A673 (cell line): ENCODE data around the gene C3orf38. TPM values are rescaled to one million over a fixed set of nuclear protein-coding genes. Genes with fewer than 3 reads are reported as not detected.
A peak's percentile ranks its signal among the peaks of the same experiment; 100 is the strongest.

ENCODE experiments used
- BruUV-seq: library from RNA; stranded (reverse); fragments of 400-500 nt; replicated peaks from 2 replicates; lab custom pipeline; 2021; lab: Mats Ljungman, UMichigan
- CTCF ChIA-PET: fragments of 300-600 bp; sonication (Branson Sonifier 250); formaldehyde crosslinking; loops from one replicate; lab custom pipeline; 2022; ENCODE audit warnings: antibody characterized with exemption; lab: Charles Lee
- POLR2A ChIA-PET: fragments of 300-600 bp; sonication (Branson Sonifier 250); formaldehyde crosslinking; loops from one replicate; lab custom pipeline; 2022; ENCODE audit warnings: antibody characterized with exemption; ENCODE audit not compliant: low non-redundant PET; lab: Charles Lee
- DNase-seq: peaks from one replicate; pipeline ENCODE4 v3.0.0-alpha.2; 2015; ENCODE audit warnings: low spot score
- H3K27ac ChIP-seq: fragments of 200-600 bp; sonication (generic); 2 replicates; pipeline ENCODE4 v1.5.1; 2016; ENCODE audit warnings: mixed run types, low read depth, mild to moderate bottlenecking, mixed read lengths, antibody characterized with exemption, low read length; ENCODE audit not compliant: poor library complexity, severe bottlenecking
- H3K27me3 ChIP-seq: fragments of 200-600 bp; sonication (generic); replicated peaks from 2 replicates; pipeline ENCODE4 v1.6.1; 2017; ENCODE audit warnings: mixed run types, low read depth, mild to moderate bottlenecking, mixed read lengths, antibody characterized with exemption, low read length; ENCODE audit not compliant: insufficient read depth, poor library complexity
- H3K36me3 ChIP-seq: fragments of 200-600 bp; sonication (generic); 2 replicates; pipeline ENCODE4 v1.6.1; 2016; ENCODE audit warnings: mixed run types, mild to moderate bottlenecking, mixed read lengths, antibody characterized with exemption, low read length; ENCODE audit not compliant: insufficient read depth, poor library complexity, severe bottlenecking
- H3K4me1 ChIP-seq: fragments of 200-600 bp; sonication (generic); 2 replicates; pipeline ENCODE4 v1.6.1; 2017; ENCODE audit warnings: mixed run types, mild to moderate bottlenecking, mixed read lengths, antibody characterized with exemption, low read length; ENCODE audit not compliant: insufficient read depth, poor library complexity, severe bottlenecking
- H3K4me3 ChIP-seq: fragments of 200-600 bp; sonication (generic); 2 replicates; pipeline ENCODE4 v1.5.1; 2016; ENCODE audit warnings: low read depth, mixed run types, mild to moderate bottlenecking, mixed read lengths, low read length; ENCODE audit not compliant: poor library complexity, severe bottlenecking
- H3K9me3 ChIP-seq: fragments of 200-600 bp; sonication (generic); 2 replicates; pipeline ENCODE4 v1.6.1; 2016; ENCODE audit warnings: mixed run types, low read depth, mild to moderate bottlenecking, mixed read lengths, antibody characterized with exemption, low read length; ENCODE audit not compliant: poor library complexity, severe bottlenecking
- CTCF ChIP-seq: fragments of 300-800, 200-600 bp; sonication (generic); conservative IDR thresholded peaks from 2 replicates; pipeline ENCODE4 v1.5.1; 2017; ENCODE audit warnings: low read depth, mild to moderate bottlenecking, antibody characterized with exemption, low read length, moderate library complexity, mixed read lengths
- EZH2 ChIP-seq: fragments of 200-600 bp; sonication (generic); IDR thresholded peaks from 2 replicates; pipeline ENCODE4 v1.6.1; 2017; ENCODE audit warnings: borderline replicate concordance, low read depth, mild to moderate bottlenecking, mixed read lengths, antibody characterized with exemption, low read length; ENCODE audit not compliant: poor library complexity, severe bottlenecking
- intact Hi-C: fragments of 100-400 bp; cut with micrococcal nuclease; formaldehyde crosslinking; loops from one replicate; pipeline ENCODE4 v1.10.0; 2022; ENCODE audit not compliant: unreplicated experiment
- total RNA-seq: library from RNA; stranded (reverse); gene quantifications from 2 replicates; pipeline ENCODE4 v1.2.3, GENCODE V29; 2021

The C3orf38 gene
- total RNA-seq, 1 experiment from 2014 or later, result 36.4 TPM

GRCh38 chr3:88141458-88142083 lies 8.2 kb upstream of the C3orf38 start:
- H3K27ac ChIP-seq, result no peak overlapping the region

GRCh38 chr3:88142094-88142624 lies 7.6 kb upstream of the C3orf38 start:
- Histone ChIP-seq H3K36me3 (peaks cover 23% of the 10 kb centered on the region), H3K4me3 (no peak overlapping the region), H3K4me1 (peaks cover 37% of the 10 kb centered on the region), H3K27me3 (no peaks in the 10 kb centered on the region), H3K27ac (no peak overlapping the region), H3K9me3 (no peaks in the 10 kb centered on the region)
- ChIA-PET CTCF (no interaction called here), POLR2A (no interaction called here)
- TF ChIP-seq CTCF (no peak), EZH2 (no peak)
- no peak for DNase-seq
- BruUV-seq, result no TSS peak
- intact Hi-C loops, result no loop called here

More at GRCh38 chr3:88141458-88142083, 8.2 kb upstream of the C3orf38 start:
- Histone ChIP-seq H3K4me1 (peaks cover 38% of the 10 kb centered on the region), H3K36me3 (peaks cover 29% of the 10 kb centered on the region), H3K27me3 (no peaks in the 10 kb centered on the region), H3K4me3 (no peak overlapping the region), H3K9me3 (no peaks in the 10 kb centered on the region)
- ChIA-PET POLR2A (no interaction called here), CTCF (no interaction called here)
- intact Hi-C loops, result no loop called here
- DNase-seq, result peak; percentile 58
- BruUV-seq, result no TSS peak
- no peak for TF ChIP-seq EZH2
- TF ChIP-seq CTCF, result no peak

GRCh38 chr3:88147261-88147660 lies 2.5 kb upstream of the C3orf38 start:
- H3K9me3 ChIP-seq, result no peaks in the 10 kb centered on the region
- POLR2A ChIA-PET, result no interaction called here
- H3K36me3 ChIP-seq, result no peaks in the 10 kb centered on the region
- no peaks in the 10 kb centered on the region for H3K27me3 ChIP-seq
- no peak overlapping the region for H3K27ac ChIP-seq
- CTCF ChIA-PET, result no interaction called here
- H3K4me1 ChIP-seq, result peaks cover 18% of the 10 kb centered on the region
- DNase-seq, result no peak
- H3K4me3 ChIP-seq, result no peak overlapping the region
- TF ChIP-seq EZH2, result no peak
- TF ChIP-seq CTCF, result no peak
- intact Hi-C loops, result no loop called here
- BruUV-seq, result no TSS peak
